Hippocampal formation (tissue), 2 donors: ENCODE measurements around the gene ANXA7.

ENCODE experiments used
- DNase-seq, 2 donors: peaks; one replicate each; lab custom pipeline; 2025; lab: John Stamatoyannopoulos, UW

ANXA7 gene

DNA sequence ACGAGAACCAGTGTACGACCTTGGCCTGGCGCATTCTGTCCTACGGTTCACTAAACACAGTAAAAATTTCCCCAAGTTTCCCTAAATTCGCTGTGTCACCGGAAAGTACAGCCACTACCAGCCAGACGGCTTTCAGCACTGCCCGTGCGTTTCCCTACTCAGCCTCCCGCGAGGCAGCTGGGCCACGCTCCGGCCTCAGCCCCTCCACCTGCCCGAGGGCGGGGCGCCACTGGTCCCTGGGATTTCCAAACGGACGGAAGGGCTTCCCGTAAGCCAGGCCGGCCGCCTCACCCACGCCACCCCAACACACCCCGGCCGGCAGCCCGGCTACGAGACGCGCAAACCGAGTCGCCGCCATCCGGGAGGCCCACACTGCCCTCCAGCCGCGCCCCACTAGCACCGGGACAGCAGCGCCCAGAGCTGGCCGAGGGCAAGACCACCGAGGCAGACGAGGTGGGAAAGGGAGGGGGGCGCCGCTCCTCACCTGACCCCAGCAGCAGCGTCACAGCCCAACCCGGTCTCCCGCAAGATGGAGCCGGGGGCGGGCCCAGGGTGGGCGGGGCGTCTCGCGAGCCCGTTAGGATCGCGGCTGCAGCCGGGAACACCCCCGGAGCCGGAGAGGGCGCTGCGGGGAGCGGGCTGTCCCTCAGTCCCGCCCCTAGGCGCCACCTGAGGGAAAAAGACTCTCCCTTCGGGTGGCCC, at the start of gene ANXA7:
TSS of gene ANXA7 (minus strand) at position 531 of the 702 bp plus-strand sequence. CDS start 13,202 bp downstream, outside the sequence.
- DNase-seq: peak; percentile 85 to 89

DNA sequence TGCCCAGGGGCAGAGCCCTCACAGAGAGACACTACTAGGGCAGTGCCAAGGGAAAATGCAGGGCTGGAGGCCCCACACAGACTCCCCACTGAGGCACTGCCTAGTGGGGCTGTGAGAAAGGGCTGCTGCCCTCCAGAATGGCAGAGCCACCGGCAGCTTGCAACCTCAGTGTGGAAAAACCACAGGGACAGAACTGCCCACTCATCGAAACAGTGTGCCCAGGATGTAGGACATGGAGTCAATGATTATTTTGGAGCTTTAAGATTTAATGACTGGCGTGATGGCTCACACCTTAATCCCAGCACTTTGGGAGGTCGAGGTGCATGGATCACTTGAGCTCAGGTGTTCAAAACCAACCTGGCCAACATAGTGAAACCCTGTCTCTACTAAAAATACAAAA, 47.0 kb upstream of the ANXA7 start:
- DNase-seq: no peak

DNA sequence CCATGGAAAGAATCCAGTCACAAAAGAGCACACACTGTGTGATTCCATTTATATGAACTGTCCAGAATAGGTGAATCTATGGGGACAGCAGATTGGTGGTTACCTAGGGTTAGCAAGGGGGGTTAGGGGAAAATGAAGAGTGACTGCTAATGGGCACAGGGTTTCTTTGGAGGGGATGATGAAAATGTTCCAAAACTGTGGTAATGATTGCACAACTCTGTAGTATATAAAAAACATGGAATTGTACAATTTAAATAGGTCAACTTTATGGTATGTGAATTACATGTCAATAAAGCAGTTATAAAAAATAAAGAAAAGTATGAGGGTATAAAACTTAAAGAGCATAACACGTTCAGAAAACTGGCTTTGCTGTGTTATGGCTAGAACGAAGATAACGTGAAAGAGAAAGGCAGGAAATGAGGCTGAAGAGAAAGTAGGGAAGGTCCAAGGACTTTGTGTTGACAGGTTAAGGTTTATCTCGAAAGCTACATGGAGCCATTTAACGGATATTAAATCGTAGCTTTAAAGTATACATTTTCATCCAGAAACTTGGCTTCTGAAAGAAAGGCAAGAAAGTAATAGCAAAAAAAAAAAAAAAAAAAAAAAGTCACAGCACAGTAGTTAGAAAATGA, 45.9 kb upstream of the ANXA7 start:
- no peak for DNase-seq

DNA sequence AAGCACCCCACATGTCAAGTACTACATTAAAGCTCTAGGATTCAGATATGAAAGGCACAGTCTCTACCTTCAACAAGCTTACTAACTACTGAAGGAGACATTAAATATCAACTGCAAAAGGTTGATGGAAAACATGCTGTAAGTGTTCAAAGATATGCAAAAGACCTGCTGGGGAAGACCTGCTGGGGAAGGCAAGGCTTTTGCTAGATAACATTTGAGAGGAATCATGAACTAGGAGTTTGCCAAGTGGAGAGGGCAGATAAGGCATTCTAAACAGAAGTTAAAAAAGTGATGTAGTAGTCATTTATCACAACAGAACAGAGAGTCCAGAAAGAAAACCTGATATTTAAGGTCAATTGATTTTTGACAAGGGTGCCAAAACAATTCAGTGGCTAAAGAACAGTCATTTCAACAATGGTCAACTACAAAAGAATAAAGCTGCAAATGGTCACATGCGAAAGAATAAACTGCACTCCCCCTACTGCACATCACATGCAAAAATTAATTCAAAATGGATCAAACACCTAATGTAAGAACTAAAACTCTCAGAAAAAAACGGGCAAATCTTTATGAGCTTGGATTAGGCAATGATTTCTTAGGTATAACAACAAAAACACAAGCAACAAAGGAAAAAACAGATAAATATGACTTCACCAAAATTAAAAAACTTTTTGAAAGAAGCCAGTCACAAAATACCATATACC, 42.5 kb upstream of the ANXA7 start:
- DNase-seq: no peak

DNA sequence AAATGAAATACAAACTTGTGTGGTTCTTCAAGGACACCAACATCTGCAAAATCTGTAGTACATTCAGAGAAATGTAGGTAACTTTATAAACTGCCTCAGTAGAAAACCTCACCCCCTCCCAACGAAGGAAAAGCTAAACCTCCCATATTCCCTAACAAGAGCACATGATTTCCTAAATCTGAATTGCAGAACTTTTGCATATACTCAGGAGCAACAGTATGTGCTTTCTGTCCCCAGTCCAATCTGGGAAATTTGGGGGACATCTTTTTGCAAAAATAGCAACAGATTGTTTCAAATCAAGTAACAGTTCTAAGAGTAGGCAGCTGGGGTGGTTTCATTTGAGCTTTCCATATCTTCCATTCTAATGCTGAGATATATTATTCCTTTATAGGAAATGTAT, 35.3 kb upstream of the ANXA7 start:
- no peak for DNase-seq

DNA sequence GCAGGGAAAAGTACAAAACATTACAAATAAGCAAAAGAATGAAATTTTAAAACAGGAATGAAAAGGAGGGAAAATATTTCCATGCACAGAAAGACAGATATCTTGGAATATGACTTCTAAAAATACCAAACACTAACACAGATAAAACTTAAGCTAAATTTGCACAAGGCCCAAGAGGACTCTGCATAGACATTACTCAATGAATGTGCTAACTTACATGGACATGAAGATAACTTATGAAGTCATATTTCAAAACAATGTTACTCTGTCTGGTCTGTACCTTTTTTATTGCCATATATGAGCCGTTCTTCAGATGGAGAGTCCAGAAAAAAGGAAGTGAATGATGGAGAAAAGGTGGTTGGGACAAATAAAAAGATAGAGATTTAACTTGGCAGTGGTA, 34.5 kb upstream of the ANXA7 start:
- DNase-seq: no peak

DNA sequence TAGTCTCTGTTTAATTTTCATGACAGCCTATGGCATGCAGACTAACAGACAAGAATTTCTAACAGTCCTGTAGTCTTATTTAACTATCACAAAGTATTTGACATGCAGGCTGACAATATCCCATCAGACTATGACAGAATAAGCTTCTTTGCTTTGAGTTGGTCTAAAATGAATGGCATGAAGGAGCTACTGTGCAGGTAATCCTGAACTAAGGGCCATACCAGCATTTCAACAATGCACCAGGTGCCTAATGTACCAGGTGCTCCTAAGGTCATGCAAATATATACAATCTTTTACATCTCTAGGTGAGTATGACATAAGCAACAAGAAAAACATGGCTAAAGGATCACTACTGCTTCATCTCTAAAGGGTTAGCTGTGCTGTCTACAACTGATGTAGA, 33.1 kb upstream of the ANXA7 start:
- DNase-seq: no peak

DNA sequence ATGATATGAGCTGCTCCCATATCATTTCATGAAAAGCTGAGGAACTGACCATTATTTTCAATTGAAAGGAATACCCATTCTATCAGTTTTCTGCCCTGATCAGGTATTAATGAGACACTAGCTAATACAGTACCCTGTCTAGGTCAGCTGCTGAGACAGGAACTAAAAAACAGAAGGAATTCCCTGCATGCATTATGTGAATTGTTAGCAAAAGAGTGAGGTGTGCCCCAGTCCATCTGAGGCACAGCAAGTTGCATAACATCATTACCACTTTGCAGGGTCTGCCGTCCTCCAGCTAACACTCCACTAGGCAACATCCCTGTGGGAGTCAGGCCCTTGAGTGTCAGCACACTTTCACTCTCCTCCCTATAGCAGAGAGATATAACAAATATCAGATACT, 30.6 kb upstream of the ANXA7 start:
- no peak for DNase-seq

DNA sequence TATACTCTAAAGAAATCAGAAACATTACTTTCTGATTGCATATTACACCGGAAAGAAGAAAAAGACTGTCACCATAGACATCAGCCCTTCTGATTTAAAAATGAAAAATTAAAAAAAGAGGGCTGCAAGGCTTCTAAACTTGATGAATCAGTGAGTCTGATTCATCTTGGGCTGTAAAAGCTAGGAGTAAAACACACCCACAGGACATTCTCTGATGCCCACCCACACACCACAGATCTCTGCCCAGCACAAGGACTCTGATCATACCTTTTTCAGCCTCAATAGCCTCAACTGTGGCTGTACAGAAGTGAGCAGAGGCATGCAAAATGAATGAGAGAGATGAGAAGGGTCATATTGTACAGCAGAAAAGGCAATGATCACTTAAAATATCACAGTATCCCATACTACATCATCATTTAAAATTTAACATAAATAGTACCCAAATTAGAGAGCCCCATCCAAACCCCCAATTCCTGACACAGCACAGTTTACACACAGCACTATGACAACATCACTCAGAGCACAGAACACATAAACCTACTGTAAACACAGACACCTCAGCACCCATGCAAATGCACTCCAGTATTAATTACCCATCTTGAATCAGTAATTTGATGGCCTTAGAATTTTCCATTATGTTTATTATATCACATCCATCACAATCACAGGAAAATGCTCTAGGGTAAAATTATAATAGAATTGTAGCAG, 25.9 kb upstream of the ANXA7 start:
- DNase-seq: no peak

DNA sequence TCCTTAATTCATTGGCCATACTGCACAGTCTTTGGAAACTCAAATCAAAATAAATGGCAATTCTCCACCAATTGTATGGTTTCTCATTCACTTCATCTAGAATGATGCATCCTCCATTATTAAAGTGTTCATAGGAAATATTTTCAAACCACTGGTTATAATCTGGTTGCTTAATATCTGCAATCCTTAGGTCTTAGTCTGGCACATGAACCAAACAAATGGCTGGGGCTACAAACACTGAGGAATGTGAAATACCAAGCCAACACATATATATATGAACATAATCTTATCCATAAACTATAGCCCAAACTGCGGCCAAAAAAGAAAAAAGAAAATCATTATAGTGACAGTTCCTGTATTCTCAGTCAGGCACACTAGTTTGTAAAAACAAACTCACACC, 25.2 kb upstream of the ANXA7 start:
- no peak for DNase-seq

DNA sequence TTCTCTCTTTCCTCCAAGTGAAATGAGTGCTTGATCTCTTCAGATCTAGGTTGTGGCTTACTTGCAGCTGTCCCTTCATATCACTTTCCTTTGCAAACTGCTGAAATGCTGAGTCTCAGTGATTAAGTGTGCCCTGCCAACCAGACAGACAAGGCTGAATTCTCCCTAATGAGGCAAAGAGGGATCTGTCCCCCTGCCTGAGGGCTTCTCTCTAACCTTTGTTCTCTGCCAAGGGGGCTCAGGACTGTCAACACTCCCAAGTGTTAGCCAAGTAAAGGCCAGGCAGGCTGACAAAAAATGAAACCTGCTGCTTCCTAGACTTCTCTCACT, 19.6 kb upstream of the ANXA7 start, which contains the start of gene MSS51:
TSS of gene MSS51 (minus strand) at position 24 of the 330 bp plus-strand sequence. CDS start 5,277 bp downstream, outside the sequence.
- no peak for DNase-seq

DNA sequence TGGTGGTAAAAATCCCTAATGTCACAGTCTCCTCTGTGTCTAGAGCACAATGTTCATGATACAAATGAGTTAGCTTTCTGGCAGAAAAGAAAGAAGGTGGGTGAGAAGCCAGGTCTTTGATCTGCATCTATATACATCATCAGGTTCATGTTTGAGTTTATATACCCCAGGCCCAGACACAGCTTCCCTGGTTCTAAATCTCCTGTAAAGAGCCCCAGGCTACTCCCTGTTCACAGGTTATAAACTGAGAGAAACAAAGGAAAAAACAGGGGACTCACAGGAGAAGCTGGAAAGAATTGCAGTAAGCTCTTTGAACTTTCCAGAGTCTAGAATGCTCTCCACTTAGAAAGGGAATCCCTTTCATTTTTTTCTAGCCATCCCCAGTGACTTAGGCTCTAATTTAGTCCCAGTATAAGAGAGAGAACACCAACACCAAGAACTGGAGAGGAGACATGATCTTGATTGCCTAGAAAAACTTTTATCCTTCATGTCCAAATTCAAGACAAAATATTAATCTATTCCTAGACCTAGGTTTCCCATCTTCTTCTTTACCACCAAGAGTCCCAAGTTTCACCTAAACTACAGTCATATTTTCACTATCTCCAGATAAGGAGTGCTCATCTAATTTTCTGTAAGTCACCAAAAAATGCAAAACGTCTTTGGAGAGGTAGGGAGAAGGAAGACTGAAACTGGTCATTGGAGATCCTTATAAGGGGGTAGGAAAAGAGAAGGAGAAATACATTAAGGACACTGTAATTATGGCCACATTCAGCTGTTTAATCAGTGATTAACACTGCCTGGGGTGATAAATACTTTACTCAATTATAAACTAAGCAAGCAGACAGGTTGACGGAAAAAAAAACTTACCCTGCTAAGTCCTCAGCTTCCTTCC, 19.0 kb upstream of the ANXA7 start:
- no peak for DNase-seq

DNA sequence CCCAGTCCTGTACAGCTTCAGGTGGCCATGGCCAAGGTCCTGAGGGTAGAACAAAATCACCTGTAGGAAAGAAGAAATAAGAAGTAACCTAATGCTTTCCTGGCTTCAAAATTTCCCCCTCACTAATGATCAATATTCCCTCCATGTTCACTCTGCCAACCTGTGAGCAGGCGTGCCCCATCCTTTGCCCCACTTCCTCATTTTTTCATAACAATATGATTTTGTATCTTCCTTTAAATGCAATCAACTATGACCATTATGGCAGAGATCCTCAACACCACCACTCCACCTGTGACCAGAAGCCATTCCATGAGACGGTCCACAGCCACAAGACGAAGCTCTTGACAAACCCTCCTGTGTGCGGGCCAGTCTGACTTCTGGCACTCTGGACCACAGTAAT, 12.5 kb upstream of the ANXA7 start:
- DNase-seq: no peak

DNA sequence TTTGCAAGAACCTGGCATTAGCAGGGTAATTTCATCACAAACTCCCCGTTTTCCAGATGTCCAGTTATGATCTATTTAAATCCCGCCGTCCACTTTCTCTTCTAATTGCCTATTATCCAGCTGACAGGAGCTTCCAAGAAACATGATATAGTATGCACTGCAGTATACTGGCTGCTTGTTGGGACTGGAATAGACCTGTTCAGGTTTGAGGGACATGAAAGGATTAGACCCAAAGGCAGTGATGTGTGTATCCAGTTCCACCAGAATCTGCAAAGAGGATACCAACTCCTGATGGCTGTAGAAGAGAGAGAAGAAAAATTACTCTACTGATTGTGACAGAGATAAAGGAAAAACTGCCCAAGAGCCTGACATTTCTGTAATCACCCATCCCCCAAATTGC, 10.6 kb upstream of the ANXA7 start:
- no peak for DNase-seq

DNA sequence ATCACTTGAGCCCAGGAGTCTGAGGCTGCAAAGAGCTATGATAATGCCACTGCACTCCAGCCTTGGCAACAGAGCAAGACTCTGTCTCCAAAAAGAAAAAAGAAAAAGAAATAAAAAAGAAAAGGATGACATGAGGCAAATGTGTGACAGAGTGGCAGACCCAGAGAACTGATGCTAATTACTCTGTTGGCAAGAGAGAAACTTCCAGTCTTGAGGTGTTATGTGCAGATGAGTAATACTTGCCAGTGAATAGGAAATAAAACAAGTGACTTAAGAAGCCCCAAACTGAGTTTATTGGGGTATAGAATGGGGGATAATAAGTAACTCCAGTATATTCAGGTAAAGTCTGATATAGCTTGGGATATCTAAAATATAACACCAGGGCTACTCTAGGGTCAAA, 9.5 kb upstream of the ANXA7 start:
- no peak for DNase-seq

DNA sequence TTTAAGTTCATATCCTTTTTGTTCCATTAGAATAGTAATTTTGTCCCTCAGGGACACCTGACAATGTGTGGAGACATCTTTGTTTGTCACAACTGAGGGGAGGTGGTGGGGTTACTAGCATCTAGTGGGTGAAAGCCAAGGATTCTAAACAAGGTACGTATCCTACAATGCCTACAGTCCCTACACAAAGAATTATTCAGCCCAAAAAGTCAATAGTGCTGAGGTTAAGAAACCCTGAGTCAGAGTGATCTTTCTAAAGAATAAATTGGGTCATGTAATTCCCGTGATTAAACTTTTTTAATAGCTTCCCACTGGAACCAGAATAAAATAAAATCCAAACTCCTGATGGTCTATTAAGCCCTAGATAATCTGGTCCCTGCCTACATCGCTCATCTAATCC, 2.7 kb upstream of the ANXA7 start:
- DNase-seq: no peak

DNA sequence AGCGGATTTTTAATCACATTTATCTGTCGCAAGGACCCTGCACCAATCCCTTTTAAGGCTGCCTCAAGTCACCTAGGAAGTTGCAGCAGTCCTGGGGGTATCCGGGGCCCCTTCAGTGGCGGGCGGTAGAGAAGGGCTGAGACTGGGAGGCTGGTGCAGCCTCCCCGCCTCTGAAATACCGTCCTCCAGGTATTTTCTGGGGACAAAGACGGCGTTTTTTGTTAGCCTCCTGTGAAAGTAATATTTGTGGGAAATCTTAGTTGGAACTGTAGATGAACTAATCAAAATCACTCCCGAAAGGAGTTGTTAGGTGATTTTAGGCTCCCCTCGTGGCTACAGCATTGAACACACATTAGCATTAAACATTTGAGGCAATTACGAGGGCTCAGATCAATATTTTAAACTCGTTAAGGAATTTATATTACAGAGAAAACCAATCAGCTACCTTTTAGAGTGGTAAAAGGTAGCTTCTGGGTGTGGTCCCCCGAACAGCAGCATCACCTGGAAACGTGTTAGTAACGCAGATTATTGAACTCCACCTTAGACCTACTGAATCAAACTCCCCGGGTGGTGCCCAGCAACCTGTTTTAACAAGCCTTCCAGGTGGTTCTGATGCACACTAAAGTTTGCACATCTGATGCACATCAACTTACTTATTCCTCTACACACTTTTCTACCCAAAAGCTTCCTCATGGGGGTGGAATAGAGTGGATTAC, 530 bp upstream of the ANXA7 start:
- DNase-seq: no peak

DNA sequence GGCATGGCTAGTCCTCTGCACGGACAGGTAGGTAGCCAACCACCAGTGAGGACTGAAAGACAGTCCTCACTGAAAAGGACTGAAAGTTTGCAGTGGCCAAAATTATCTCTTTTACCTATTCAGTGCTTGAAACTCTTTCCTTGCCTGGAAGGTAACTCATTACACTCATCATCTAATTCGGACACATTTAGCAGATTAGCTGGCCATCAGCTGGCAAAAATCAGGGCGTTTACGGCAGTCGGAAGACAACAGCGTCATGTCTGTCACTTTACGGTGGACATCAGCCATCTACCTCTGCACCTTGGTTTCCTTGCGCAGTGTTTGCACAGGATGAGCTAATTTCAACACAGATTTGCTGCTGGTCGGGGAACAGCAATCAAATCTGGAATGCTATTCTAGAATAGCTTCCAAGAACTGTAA, 740 bp downstream of the ANXA7 start:
- peak in 1 of 2 donors; percentile 31 for DNase-seq

DNA sequence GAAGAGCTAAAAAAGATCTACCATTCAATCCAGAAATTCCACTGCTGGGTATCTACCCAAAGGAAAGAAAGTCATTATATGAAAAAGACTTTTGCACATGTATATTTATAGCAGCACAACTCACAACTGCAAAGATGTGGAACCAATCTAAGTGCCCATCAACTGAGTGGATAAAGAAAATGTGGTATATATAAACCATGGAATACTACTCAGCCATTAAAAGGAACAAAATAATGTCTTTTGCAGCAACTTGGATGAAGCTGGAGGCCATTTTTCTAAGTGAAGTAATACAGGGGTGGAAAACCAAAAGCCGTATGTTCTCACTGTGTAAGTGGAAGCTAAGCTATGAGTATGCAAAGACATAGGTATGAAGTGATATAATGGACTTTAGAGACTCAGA, 3.0 kb downstream of the ANXA7 start:
- no peak for DNase-seq

DNA sequence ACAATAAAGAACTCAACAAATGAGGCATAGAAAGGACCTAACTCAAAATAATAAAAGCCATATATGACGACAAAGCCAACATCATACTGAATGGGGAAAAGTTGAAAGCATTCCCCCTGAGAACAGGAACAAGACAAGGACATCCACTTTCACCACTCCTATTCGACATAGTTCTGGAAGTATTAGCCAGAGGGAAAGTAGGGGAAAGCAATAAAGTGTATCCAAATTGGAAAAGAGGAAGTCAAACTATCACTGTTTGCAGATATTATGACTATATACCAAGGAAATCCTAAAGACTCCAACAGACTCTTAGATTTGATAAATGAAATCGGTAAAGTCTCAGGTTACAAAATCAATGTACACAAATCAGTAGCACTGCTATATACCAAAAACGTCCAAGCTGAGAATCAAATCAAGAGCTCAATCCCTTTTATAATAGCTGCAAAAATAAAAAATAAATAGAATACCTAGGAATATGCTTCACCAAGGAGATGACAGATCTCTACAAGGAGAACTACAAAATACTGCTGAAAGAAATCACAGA, 4.8 kb downstream of the ANXA7 start:
- no peak for DNase-seq

DNA sequence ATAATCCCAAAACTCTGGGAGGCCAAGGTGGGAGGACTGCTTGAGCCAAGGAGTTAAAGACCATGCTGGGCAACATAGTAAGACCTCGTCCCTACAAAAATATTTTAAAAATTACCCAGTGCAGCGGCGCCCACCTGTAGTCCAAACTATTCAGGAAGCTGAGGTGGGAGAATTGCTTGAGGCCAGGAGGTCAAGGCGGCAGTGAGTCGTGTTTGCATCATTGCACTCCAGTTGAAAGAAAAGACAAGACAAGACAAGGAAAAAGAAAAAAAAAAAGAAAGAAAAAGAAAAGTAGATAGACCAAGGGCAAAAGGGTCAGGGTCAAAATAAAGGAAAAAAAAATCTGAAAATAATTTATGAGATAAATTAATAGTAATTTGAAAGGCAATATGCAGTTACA, 5.8 kb downstream of the ANXA7 start:
- DNase-seq: no peak
